T-cell (primary cell): Measurements from ENCODE around the gene DLAT. TPM values are rescaled to one million over a fixed set of nuclear protein-coding genes. Genes with fewer than 3 reads are reported as not detected.

ENCODE experiments used
- ATAC-seq, 4 experiments: fragments of 200-7000 bp in 3 of 4; fragments of 150-1000 bp in 1 of 4; cut with Tn5 transposase; replicated peaks in 1 of 4; 1 replicate in 3 of 4; 2 replicates in 1 of 4; pipeline ENCODE4 v1.10.0; 2021; ENCODE audit warnings: moderate library complexity in 3 of 4, mild to moderate bottlenecking in 2 of 4, moderate number of reproducible peaks in 1 of 4
- CTCF ChIA-PET, 2 donors: fragments of 300-600 bp; sonication (Branson Sonifier 250); formaldehyde crosslinking; loops; one replicate each; lab custom pipeline; 2022; ENCODE audit warnings: antibody characterized with exemption in 2 of 2; lab: Charles Lee
- POLR2A ChIA-PET, 2 donors: fragments of 300-600 bp; sonication (Branson Sonifier 250); formaldehyde crosslinking; loops; one replicate each; lab custom pipeline; 2022; ENCODE audit warnings: antibody characterized with exemption in 2 of 2; lab: Charles Lee
- DNase-seq, 35 experiments: peaks; one replicate each; pipeline versions ENCODE4 v3.0.0 to v3.0.0-alpha.2; 2013 to 2023
- H3K27ac ChIP-seq: one replicate; pipeline ENCODE4 v1.5.1; 2013; ENCODE audit warnings: low read length
- H3K27me3 ChIP-seq, 2 experiments: replicated peaks in 1 of 2; 1 replicate in 1 of 2; 2 replicates in 1 of 2; pipeline versions ENCODE4 v1.6.1 to v1.7.0; 2013; ENCODE audit warnings: low read length in 1 of 2, mixed read lengths in 1 of 2; ENCODE audit not compliant: control insufficient read depth in 2 of 2, insufficient read depth in 2 of 2; ENCODE audit errors: extremely low read depth in 1 of 2
- H3K36me3 ChIP-seq, 2 donors: 1 replicate in 1 of 2; 2 replicates in 1 of 2; pipeline versions ENCODE4 v1.6.1 to v1.7.0; 2013; ENCODE audit warnings: low read length in 1 of 2; ENCODE audit not compliant: control insufficient read depth in 2 of 2, insufficient read depth in 1 of 2; ENCODE audit errors: extremely low read depth in 1 of 2
- H3K4me1 ChIP-seq, 2 experiments: 1 replicate in 1 of 2; 2 replicates in 1 of 2; pipeline versions ENCODE4 v1.6.1 to v1.7.0; 2013; ENCODE audit warnings: low read length in 2 of 2, mixed read lengths in 1 of 2; ENCODE audit not compliant: insufficient read depth in 2 of 2, control insufficient read depth in 1 of 2; ENCODE audit errors: extremely low read depth in 1 of 2
- H3K4me3 ChIP-seq, 2 donors: 1 replicate in 1 of 2; 2 replicates in 1 of 2; pipeline versions ENCODE4 v1.5.1 to v1.7.0; 2013; ENCODE audit warnings: mild to moderate bottlenecking in 2 of 2, low read length in 1 of 2, moderate library complexity in 1 of 2; ENCODE audit not compliant: control insufficient read depth in 1 of 2; ENCODE audit errors: extremely low read depth in 1 of 2
- H3K9me3 ChIP-seq: 2 replicates; pipeline ENCODE4 v1.7.0; 2013
- H3K27ac Mint-ChIP-seq, 2 donors: one replicate each; pipeline ENCODE4 v1.8.0; 2020 to 2021; ENCODE audit warnings: mild to moderate bottlenecking in 2 of 2, mixed read lengths in 2 of 2
- H3K27me3 Mint-ChIP-seq, 2 donors: one replicate each; pipeline ENCODE4 v1.8.0; 2021 to 2022; ENCODE audit warnings: mixed read lengths in 2 of 2
- H3K36me3 Mint-ChIP-seq: one replicate; pipeline ENCODE4 v1.8.0; 2021; ENCODE audit warnings: mixed read lengths
- H3K4me1 Mint-ChIP-seq, 3 donors: one replicate each; pipeline ENCODE4 v1.8.0; 2020 to 2022; ENCODE audit warnings: mixed read lengths in 3 of 3, mild to moderate bottlenecking in 1 of 3
- H3K4me3 Mint-ChIP-seq, 3 donors: one replicate each; pipeline ENCODE4 v1.8.0; 2020 to 2022; ENCODE audit warnings: mild to moderate bottlenecking in 3 of 3, mixed read lengths in 3 of 3, moderate library complexity in 3 of 3
- H3K9me3 Mint-ChIP-seq, 3 donors: one replicate each; pipeline ENCODE4 v1.8.0; 2020 to 2022; ENCODE audit warnings: mixed read lengths in 3 of 3
- WGBS: methylation state at CpG from one replicate; pipeline ENCODE4 v1.1.5; 2013; ENCODE audit warnings: missing lambda C conversion rate; ENCODE audit not compliant: insufficient coverage; 5-methylcytosine and 5-hydroxymethylcytosine counted together
- total RNA-seq, 35 experiments: library from RNA in 6 of 35; stranded (reverse) in 6 of 35; fragments of 120-200 nt in 1 of 35; gene quantifications; one replicate each; pipeline versions ENCODE4 v1.2.1 to v1.2.4 and lab custom pipeline; 2013 to 2026

Gene DLAT
- total RNA-seq, 5 donors from 2014 or later (not counting 1 experiment from before 2014, with no cell fraction given) = 13.4 to 19.8 (median 18.7) TPM

DNA sequence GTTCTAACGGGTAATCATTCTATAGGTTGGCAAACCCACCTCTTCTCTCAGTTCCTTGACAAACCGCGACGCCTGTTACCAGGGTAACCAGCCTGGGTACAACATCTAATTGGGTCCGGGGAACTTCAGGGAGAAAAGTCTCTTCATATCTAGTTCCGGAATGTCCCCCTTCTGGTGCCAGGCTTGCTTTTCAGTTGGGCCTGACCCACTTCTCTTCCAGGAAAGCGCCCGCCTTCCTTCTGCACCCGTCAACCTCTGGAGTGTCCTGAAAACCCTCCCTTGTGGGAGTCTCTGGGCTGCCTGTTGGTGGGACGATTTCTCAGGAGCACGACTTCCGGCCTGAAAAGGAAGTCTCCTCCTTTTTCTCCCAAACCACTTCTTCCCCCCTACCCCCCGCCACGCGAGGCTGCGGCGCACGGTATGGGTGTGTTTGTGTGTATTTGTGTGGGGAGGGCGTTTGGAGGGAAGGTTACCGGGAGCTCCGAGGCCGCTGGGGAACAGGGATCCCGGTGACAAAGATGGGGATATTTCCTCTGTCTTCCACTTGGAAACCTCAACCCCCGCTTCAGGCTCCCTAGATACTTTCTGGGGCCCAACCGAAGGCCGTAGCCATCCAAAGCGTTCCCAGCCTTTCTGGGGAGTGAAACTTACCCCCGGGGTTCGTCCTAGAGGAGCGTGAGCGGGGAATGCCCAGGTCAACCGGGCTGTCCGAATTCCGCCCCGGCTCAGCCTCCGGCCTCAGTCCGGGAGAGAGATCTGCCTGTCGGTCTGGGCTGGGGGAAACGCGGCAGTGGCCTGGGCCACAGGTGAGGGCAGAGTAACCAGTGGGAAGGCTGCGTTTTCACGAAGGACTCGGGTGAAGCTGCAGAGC is 49.0 kb downstream of the DLAT start, which contains the start of the genes NKAPD1 and PIH1D2:
Gene NKAPD1 (plus strand): TSS at position 359 of the 871 bp plus-strand sequence. CDS start 1,276 bp downstream, outside the sequence.
Gene PIH1D2 (minus strand): TSS at position 77 of the 871 bp plus-strand sequence. CDS start 843 bp downstream, outside the sequence.
- Mint-ChIP-seq H3K4me1 (peaks cover 31 to 38% (median 36%) of the 10 kb centered on the region in 3 donors), H3K27ac (peak within 1 kb of the TSS; percentile 93 to 98)
- 0% methylated on average over 28 of the region's 43 CpGs for WGBS

DNA sequence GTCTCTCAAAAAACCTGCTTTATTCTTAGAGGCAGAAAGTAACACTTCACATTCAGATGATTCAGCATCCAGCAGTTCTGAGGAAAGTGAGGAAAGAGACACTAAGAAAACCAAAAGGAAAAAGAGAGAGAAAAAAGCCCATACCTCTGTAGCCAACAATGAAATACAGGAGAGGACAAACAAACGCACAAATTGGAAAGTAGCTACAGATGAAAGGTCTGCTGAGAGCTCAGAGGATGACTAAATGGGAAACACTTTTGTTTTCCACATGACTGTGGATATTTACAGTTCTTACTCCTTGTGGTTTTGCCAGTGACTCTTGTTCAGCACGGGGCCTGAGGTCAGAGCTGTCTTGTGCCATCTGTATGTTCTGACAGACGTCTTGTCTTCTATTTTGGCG is 57.5 kb downstream of the DLAT start:
- CTCF ChIA-PET = interaction anchor here in 1 of 2 donors (0.6 kb wide), 1 partner anchor 198 kb away, joined by 3 read pairs; no protein-coding TSS in a partner anchor
- WGBS = 42% methylated on average over 3 of the region's 4 CpGs
- ATAC-seq = no peak
- H3K27ac ChIP-seq = no peak overlapping the region
- Mint-ChIP-seq H3K36me3 (peaks cover 41% of the 10 kb centered on the region), H3K4me3 (no peak overlapping the region), H3K4me1 (peaks cover 29 to 34% (median 34%) of the 10 kb centered on the region in 3 donors), H3K27me3 (no peaks in the 10 kb centered on the region), H3K27ac (no peak overlapping the region), H3K9me3 (no peaks in the 10 kb centered on the region)
- no peaks in the 10 kb centered on the region for H3K27me3 ChIP-seq
- POLR2A ChIA-PET = no interaction called here
- no peaks in the 10 kb centered on the region for H3K9me3 ChIP-seq
- no peak for DNase-seq
- peaks cover 7 to 61% of the 10 kb centered on the region in 2 donors for H3K36me3 ChIP-seq
- H3K4me3 ChIP-seq = no peak overlapping the region
- H3K4me1 ChIP-seq = peaks cover 13 to 16% of the 10 kb centered on the region in 2 experiments

More for the DNA sequence above, 49.0 kb downstream of the DLAT start, which contains the start of the genes NKAPD1 and PIH1D2:
- ATAC-seq (peak; percentile 88 to 90 (median 90)), DNase-seq (peak; percentile 63 to 91 (median 77))
- peaks cover 12 to 15% of the 10 kb centered on the region in 2 experiments for H3K4me1 ChIP-seq
- no peaks in the 10 kb centered on the region for H3K9me3 ChIP-seq
- H3K36me3 ChIP-seq = peaks cover 0 to 21% of the 10 kb centered on the region in 2 donors
- peak within 1 kb of the TSS; percentile 81 to 96 (median 93) for H3K4me3 Mint-ChIP-seq
- H3K9me3 Mint-ChIP-seq = no peaks in the 10 kb centered on the region
- peaks cover 3 to 16% of the 10 kb centered on the region in 2 donors for H3K27me3 Mint-ChIP-seq
- peaks cover 19% of the 10 kb centered on the region for H3K36me3 Mint-ChIP-seq
- peak within 1 kb of the TSS; percentile 71 to 96 for H3K4me3 ChIP-seq
- POLR2A ChIA-PET = interaction anchor here (0.7 to 1.5 kb wide), 3 partner anchors 12 to 203 kb away, joined by 3 to 8 read pairs (median 3); partner anchors contain the start of genes ALG9 (in 1 of the 2), SDHD (in 1 of the 2) and TIMM8B (in 1 of the 2)
- no peaks in the 10 kb centered on the region for H3K27me3 ChIP-seq
- CTCF ChIA-PET = interaction anchor here in 1 of 2 donors (1.0 to 1.1 kb wide), 2 partner anchors 12 to 148 kb away, joined by 3 to 6 read pairs; partner anchors contain the start of genes SDHD and TIMM8B
- peak within 1 kb of the TSS; percentile 67 for H3K27ac ChIP-seq

DNA sequence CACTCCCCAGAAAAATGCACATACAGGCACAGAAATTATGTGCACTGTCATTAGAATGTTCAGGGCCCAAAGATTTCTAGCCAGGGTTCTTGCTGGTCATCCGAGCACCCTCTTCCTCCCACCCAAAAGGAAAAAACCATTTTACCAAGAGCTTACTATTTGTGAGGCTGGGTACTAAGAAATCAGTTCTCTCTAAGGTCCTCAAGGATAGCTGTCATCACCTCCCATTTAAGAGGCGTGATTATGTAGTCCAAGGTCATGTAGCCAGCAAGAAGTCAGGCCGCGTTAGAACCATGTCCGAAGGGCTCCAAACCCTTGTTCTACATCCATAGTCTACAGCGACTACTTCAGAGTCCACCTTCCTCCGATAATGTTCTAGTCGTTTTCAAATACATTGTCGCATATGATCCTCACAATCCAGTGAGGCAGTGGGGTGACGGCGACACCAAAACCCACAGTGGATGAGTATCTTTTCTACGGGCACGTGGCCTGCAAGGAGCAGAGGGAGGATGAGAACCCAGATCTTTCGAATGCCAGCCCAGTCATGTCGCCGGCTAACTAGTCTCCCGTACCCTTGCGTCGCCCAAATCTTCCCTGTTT is 60.7 kb downstream of the DLAT start:
- H3K27ac ChIP-seq = peak overlapping the region; percentile 50
- DNase-seq = peak in 13 of 35 experiments; percentile 4 to 27 (median 12)
- peak in 3 of 4 experiments; percentile 22 to 34 (median 28) for ATAC-seq
- peak overlapping the region; percentile 98 to 99 for H3K27ac Mint-ChIP-seq
- H3K36me3 Mint-ChIP-seq = peaks cover 44% of the 10 kb centered on the region
- H3K9me3 ChIP-seq = no peaks in the 10 kb centered on the region
- peak overlapping the region; percentile 86 to 98 for H3K4me3 ChIP-seq
- CTCF ChIA-PET = interaction anchor here in 1 of 2 donors (0.5 to 1.7 kb wide), 6 partner anchors 9 to 393 kb away, joined by 3 to 11 read pairs (median 4); partner anchors contain the start of gene NKAPD1
- no peaks in the 10 kb centered on the region for H3K27me3 Mint-ChIP-seq
- 5% methylated on average over 15 of the region's 19 CpGs for WGBS
- H3K4me1 Mint-ChIP-seq = peaks cover 52 to 57% (median 54%) of the 10 kb centered on the region in 3 donors
- peaks cover 17 to 26% of the 10 kb centered on the region in 2 experiments for H3K4me1 ChIP-seq
- no peaks in the 10 kb centered on the region for H3K27me3 ChIP-seq
- POLR2A ChIA-PET = interaction anchor here (0.7 to 1.8 kb wide), 5 partner anchors 9 to 160 kb away, joined by 3 to 13 read pairs (median 3); partner anchors contain the start of genes NKAPD1 (in 1 of the 2) and PIH1D2 (in 1 of the 2)
- peak overlapping the region; percentile 92 to 99 (median 99) for H3K4me3 Mint-ChIP-seq
- peaks cover 0 to 61% of the 10 kb centered on the region in 2 donors for H3K36me3 ChIP-seq
- no peaks in the 10 kb centered on the region for H3K9me3 Mint-ChIP-seq

DNA sequence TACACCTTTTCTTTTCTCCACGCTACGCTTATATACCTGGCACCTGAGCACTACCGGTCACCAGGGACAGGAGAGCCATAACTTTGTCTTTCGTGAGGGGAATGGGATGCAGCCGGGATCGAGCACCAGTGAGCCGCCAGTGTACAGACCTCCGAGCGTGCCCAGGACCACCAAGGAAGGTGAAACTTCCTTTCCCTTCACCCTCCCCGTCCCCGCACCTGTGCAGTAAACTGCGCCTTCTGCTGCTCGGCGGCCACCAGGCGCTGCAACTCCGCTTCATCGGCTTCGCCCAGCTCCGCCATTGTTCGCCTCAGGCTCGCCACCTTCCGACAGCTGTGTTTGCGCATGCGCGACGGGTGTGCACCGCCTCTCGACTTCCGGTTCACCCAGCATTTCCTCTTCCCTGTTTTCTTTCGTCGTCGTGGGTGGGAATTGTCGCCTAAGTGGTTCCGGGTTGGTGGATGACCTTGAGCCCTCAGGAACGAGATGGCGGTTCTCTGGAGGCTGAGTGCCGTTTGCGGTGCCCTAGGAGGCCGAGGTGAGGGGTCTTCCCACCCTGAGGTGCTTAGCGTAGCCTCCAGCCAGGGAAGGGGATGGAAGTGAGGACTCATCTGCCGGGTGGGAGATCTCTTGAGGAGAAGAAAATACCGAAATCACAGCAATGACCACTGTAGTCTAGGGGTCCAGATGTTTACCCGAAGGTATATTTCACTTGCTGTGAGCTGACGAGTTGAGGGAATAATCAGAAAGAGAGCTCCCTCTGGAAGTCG is 61.4 kb downstream of the DLAT start, which contains the start of the genes SDHD and TIMM8B:
Gene SDHD (plus strand): TSS at position 452 of the 770 bp plus-strand sequence. CDS start 35 bp downstream, at position 487.
Gene TIMM8B (minus strand): TSS at position 335 of the 770 bp plus-strand sequence. CDS start 33 bp downstream, at position 302.
- CTCF ChIA-PET = interaction anchor here in 1 of 2 donors (0.7 to 1.7 kb wide), 6 partner anchors 9 to 160 kb away, joined by 3 to 11 read pairs (median 4); partner anchors contain the start of gene NKAPD1
- H3K36me3 Mint-ChIP-seq = peaks cover 49% of the 10 kb centered on the region
- H3K27ac ChIP-seq = peak within 1 kb of the TSS; percentile 50

DNA sequence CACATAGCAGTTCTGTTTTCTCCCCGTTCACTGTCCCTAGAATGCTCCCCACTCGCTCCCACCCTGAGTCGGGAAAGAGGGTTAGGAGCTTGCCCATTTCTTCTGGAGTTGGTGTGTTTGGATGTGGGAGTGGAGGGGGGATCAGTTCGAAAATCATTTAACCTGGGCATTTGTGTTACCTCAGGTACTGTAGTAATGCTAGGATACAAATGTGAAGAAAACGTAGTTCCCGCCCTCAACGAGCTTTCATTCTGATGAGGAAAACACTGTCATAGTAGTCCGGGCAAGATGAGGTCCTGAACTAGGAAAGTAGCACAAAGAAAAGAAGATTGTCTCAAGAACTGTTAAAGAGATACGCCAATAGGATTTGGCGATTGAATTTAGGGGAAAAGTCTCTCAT is 62.0 kb downstream of the DLAT start:
- H3K9me3 Mint-ChIP-seq = no peaks in the 10 kb centered on the region
- peaks cover 52% of the 10 kb centered on the region for H3K36me3 Mint-ChIP-seq
- ChIA-PET POLR2A (interaction anchor here (0.6 to 1.8 kb wide), 4 partner anchors 13 to 193 kb away, joined by 3 to 8 read pairs (median 4); partner anchors contain the start of genes NKAPD1 (in 1 of the 2) and PIH1D2 (in 1 of the 2)), CTCF (interaction anchor here in 1 of 2 donors (0.7 to 1.7 kb wide), 5 partner anchors 13 to 161 kb away, joined by 3 to 11 read pairs (median 4); partner anchors contain the start of gene NKAPD1)
- H3K27ac Mint-ChIP-seq = peak overlapping the region; percentile 98 to 99
- H3K9me3 ChIP-seq = no peaks in the 10 kb centered on the region
- H3K4me3 ChIP-seq = peak overlapping the region; percentile 86 to 98
- WGBS = 32% methylated on average over 7 of the region's 10 CpGs
- no peaks in the 10 kb centered on the region for H3K27me3 Mint-ChIP-seq
- peaks cover 17 to 26% of the 10 kb centered on the region in 2 experiments for H3K4me1 ChIP-seq
- peak overlapping the region; percentile 50 for H3K27ac ChIP-seq
- H3K4me3 Mint-ChIP-seq = peak overlapping the region; percentile 92 to 99 (median 99)
- no peak for DNase-seq
- no peaks in the 10 kb centered on the region for H3K27me3 ChIP-seq
- no peak for ATAC-seq
- peaks cover 0 to 64% of the 10 kb centered on the region in 2 donors for H3K36me3 ChIP-seq
- peaks cover 52 to 58% (median 57%) of the 10 kb centered on the region in 3 donors for H3K4me1 Mint-ChIP-seq

More for the DNA sequence above, 61.4 kb downstream of the DLAT start, which contains the start of the genes SDHD and TIMM8B:
- Mint-ChIP-seq H3K27ac (peak within 1 kb of the TSS; percentile 98 to 99), H3K4me3 (peak within 1 kb of the TSS; percentile 92 to 99 (median 99)), H3K27me3 (no peaks in the 10 kb centered on the region), H3K9me3 (no peaks in the 10 kb centered on the region), H3K4me1 (peaks cover 54 to 58% (median 57%) of the 10 kb centered on the region in 3 donors)
- peak within 1 kb of the TSS; percentile 86 to 98 for H3K4me3 ChIP-seq
- peaks cover 0 to 66% of the 10 kb centered on the region in 2 donors for H3K36me3 ChIP-seq
- ATAC-seq = peak; percentile 91 to 94 (median 93)
- POLR2A ChIA-PET = interaction anchor here (0.7 to 1.8 kb wide), 5 partner anchors 9 to 161 kb away, joined by 3 to 13 read pairs (median 3); partner anchors contain the start of genes NKAPD1 (in 1 of the 2) and PIH1D2 (in 1 of the 2)
- under 1% methylated on average over 25 of the region's 45 CpGs for WGBS
- no peaks in the 10 kb centered on the region for H3K9me3 ChIP-seq
- no peaks in the 10 kb centered on the region for H3K27me3 ChIP-seq
- peak; percentile 90 to 98 (median 95) for DNase-seq
- H3K4me1 ChIP-seq = peaks cover 17 to 26% of the 10 kb centered on the region in 2 experiments
